Astrocyte (in vitro differentiated cells and primary cell): ENCODE data around the gene SHC3. TPM values are rescaled to one million over a fixed set of nuclear protein-coding genes. Genes with fewer than 3 reads are reported as not detected.

ENCODE experiments used
- DNase-seq: peaks from one replicate; pipeline ENCODE4 v3.0.0-alpha.2; 2010; ENCODE audit warnings: low read depth
- FAIRE-seq: peaks from 2 replicates; lab custom pipeline; 2011; peaks lifted over from hg19 to GRCh38; lab: Jason Lieb, UNC
- H2AFZ ChIP-seq: 2 replicates; pipeline ENCODE4 v1.6.0; 2012; ENCODE audit warnings: low read depth, low read length, inconsistent platforms
- H3K27ac ChIP-seq: 2 replicates; pipeline ENCODE4 v1.5.1; 2011; ENCODE audit warnings: low read depth, low read length, inconsistent platforms
- H3K27me3 ChIP-seq: 2 replicates; pipeline ENCODE4 v1.6.0; 2011; ENCODE audit warnings: low read length, inconsistent platforms; ENCODE audit not compliant: insufficient read depth
- H3K36me3 ChIP-seq: 2 replicates; pipeline ENCODE4 v1.5.1; 2011; ENCODE audit warnings: low read length, inconsistent platforms; ENCODE audit not compliant: insufficient read depth
- H3K4me1 ChIP-seq: 2 replicates; pipeline ENCODE4 v1.5.1; 2011; ENCODE audit warnings: low read length, inconsistent platforms; ENCODE audit not compliant: insufficient read depth
- H3K4me2 ChIP-seq: 2 replicates; pipeline ENCODE4 v1.6.0; 2012; ENCODE audit warnings: low read length, inconsistent platforms
- H3K4me3 ChIP-seq: 2 replicates; pipeline ENCODE4 v1.5.1; 2011; ENCODE audit warnings: low read depth, mild to moderate bottlenecking, low read length, inconsistent platforms; ENCODE audit not compliant: insufficient read depth
- H3K79me2 ChIP-seq: 2 replicates; pipeline ENCODE4 v1.6.0; 2012; ENCODE audit warnings: mild to moderate bottlenecking, low read length, inconsistent platforms; ENCODE audit not compliant: insufficient read depth
- H3K9ac ChIP-seq: 2 replicates; pipeline ENCODE4 v1.6.0; 2012; ENCODE audit warnings: mild to moderate bottlenecking, low read length, inconsistent platforms
- H3K9me3 ChIP-seq: 2 replicates; pipeline ENCODE4 v1.5.1; 2012; ENCODE audit warnings: low read depth, mild to moderate bottlenecking, low read length, inconsistent platforms; ENCODE audit not compliant: insufficient read depth
- H4K20me1 ChIP-seq: 2 replicates; pipeline ENCODE4 v1.6.0; 2012; ENCODE audit warnings: low read length, inconsistent platforms; ENCODE audit not compliant: insufficient read depth
- H3K27ac Mint-ChIP-seq: one replicate; pipeline ENCODE4 v1.8.0; 2021; ENCODE audit warnings: mild to moderate bottlenecking, mixed read lengths; ENCODE audit not compliant: unreplicated experiment
- H3K27me3 Mint-ChIP-seq: one replicate; pipeline ENCODE4 v1.8.0; 2021; ENCODE audit warnings: low read depth, mixed read lengths; ENCODE audit not compliant: unreplicated experiment
- H3K36me3 Mint-ChIP-seq: one replicate; pipeline ENCODE4 v1.8.0; 2021; ENCODE audit warnings: low read depth, mixed read lengths; ENCODE audit not compliant: unreplicated experiment
- H3K4me1 Mint-ChIP-seq: one replicate; pipeline ENCODE4 v1.8.0; 2021; ENCODE audit warnings: low read depth, mixed read lengths; ENCODE audit not compliant: unreplicated experiment
- H3K4me3 Mint-ChIP-seq: one replicate; pipeline ENCODE4 v1.8.0; 2021; ENCODE audit warnings: mild to moderate bottlenecking, moderate library complexity, mixed read lengths; ENCODE audit not compliant: unreplicated experiment
- H3K9me3 Mint-ChIP-seq: one replicate; pipeline ENCODE4 v1.8.0; 2021; ENCODE audit warnings: mild to moderate bottlenecking, mixed read lengths; ENCODE audit not compliant: unreplicated experiment
- CTCF ChIP-seq: IDR thresholded peaks from 2 replicates; pipeline ENCODE4 v1.5.1; 2011; ENCODE audit warnings: low read depth, mild to moderate bottlenecking, inconsistent platforms, low read length, moderate library complexity; ENCODE audit not compliant: insufficient read depth
- EZH2 ChIP-seq: IDR thresholded peaks from 2 replicates; pipeline ENCODE4 v1.6.1; 2012; ENCODE audit warnings: mild to moderate bottlenecking, low read length, inconsistent platforms; ENCODE audit not compliant: insufficient read depth
- total RNA-seq: library from RNA; stranded (reverse); gene quantifications from 2 replicates; pipeline ENCODE4 v1.2.1, GENCODE V29; 2021

The SHC3 gene
- total RNA-seq, 1 donor from 2014 or later: 4.6 TPM

GRCh38 chr9:88995200-88995577 lies 183.4 kb downstream of the SHC3 start:
- peaks cover 22% of the 10 kb centered on the region for H3K4me1 Mint-ChIP-seq
- Histone ChIP-seq H3K27me3 (no peaks in the 10 kb centered on the region), H3K9me3 (no peaks in the 10 kb centered on the region), H3K4me2 (peak overlapping the region; percentile 96), H3K4me3 (no peak overlapping the region), H2AFZ (no peak overlapping the region), H3K4me1 (peaks cover 29% of the 10 kb centered on the region), H3K9ac (no peak overlapping the region), H3K79me2 (peaks cover 67% of the 10 kb centered on the region), H3K36me3 (peaks cover 20% of the 10 kb centered on the region), H3K27ac (no peak overlapping the region), H4K20me1 (peaks cover 61% of the 10 kb centered on the region)
- TF ChIP-seq CTCF (no peak), EZH2 (no peak)
- H3K27ac Mint-ChIP-seq: no peak overlapping the region
- no peak for FAIRE-seq
- H3K9me3 Mint-ChIP-seq: no peaks in the 10 kb centered on the region
- peaks cover 10% of the 10 kb centered on the region for H3K36me3 Mint-ChIP-seq
- H3K4me3 Mint-ChIP-seq: peak overlapping the region; percentile 62
- no peak for DNase-seq
- peaks cover 2% of the 10 kb centered on the region for H3K27me3 Mint-ChIP-seq

GRCh38 chr9:88994469-88995199 lies 184.0 kb downstream of the SHC3 start:
- H2AFZ ChIP-seq: no peak overlapping the region
- H3K4me1 Mint-ChIP-seq: peaks cover 22% of the 10 kb centered on the region
- peaks cover 2% of the 10 kb centered on the region for H3K27me3 Mint-ChIP-seq
- peaks cover 20% of the 10 kb centered on the region for H3K36me3 ChIP-seq
- H3K4me2 ChIP-seq: peak overlapping the region; percentile 96
- no peak overlapping the region for H3K27ac Mint-ChIP-seq
- H3K36me3 Mint-ChIP-seq: peaks cover 10% of the 10 kb centered on the region
- H3K4me3 ChIP-seq: peak overlapping the region; percentile 98
- H3K4me1 ChIP-seq: peaks cover 27% of the 10 kb centered on the region
- FAIRE-seq: no peak
- H3K4me3 Mint-ChIP-seq: peak overlapping the region; percentile 62
- TF ChIP-seq CTCF (no peak), EZH2 (no peak)
- no peaks in the 10 kb centered on the region for H3K27me3 ChIP-seq
- peak; percentile 62 for DNase-seq
- H3K79me2 ChIP-seq: peaks cover 67% of the 10 kb centered on the region
- peak overlapping the region; percentile 19 for H3K9ac ChIP-seq
- peaks cover 61% of the 10 kb centered on the region for H4K20me1 ChIP-seq
- no peak overlapping the region for H3K27ac ChIP-seq
- H3K9me3 Mint-ChIP-seq: no peaks in the 10 kb centered on the region
- H3K9me3 ChIP-seq: no peaks in the 10 kb centered on the region

- Mint-ChIP-seq H3K4me3 (peak overlapping the region; percentile 66), H3K9me3 (no peaks in the 10 kb centered on the region), H3K4me1 (peaks cover 23% of the 10 kb centered on the region), H3K27ac (no peak overlapping the region), H3K36me3 (peaks cover 10% of the 10 kb centered on the region), H3K27me3 (peaks cover 2% of the 10 kb centered on the region)
- H3K9ac ChIP-seq: peak overlapping the region; percentile 37
- no peaks in the 10 kb centered on the region for H3K9me3 ChIP-seq
- TF ChIP-seq EZH2 (no peak), CTCF (no peak)
- peaks cover 61% of the 10 kb centered on the region for H4K20me1 ChIP-seq
- H3K36me3 ChIP-seq: peaks cover 20% of the 10 kb centered on the region
- H2AFZ ChIP-seq: no peak overlapping the region
- peaks cover 32% of the 10 kb centered on the region for H3K4me1 ChIP-seq
- peaks cover 67% of the 10 kb centered on the region for H3K79me2 ChIP-seq
- no peak overlapping the region for H3K27ac ChIP-seq
- H3K27me3 ChIP-seq: no peaks in the 10 kb centered on the region
- DNase-seq (no peak), FAIRE-seq (no peak)
- peak overlapping the region; percentile 96 for H3K4me2 ChIP-seq
- H3K4me3 ChIP-seq: peak overlapping the region; percentile 98
These were observed 184.7 kb downstream of the SHC3 start for GRCh38 chr9:88993871-88994460.
